ENCODE data around the gene C10orf105.

The C10orf105 gene

DNA sequence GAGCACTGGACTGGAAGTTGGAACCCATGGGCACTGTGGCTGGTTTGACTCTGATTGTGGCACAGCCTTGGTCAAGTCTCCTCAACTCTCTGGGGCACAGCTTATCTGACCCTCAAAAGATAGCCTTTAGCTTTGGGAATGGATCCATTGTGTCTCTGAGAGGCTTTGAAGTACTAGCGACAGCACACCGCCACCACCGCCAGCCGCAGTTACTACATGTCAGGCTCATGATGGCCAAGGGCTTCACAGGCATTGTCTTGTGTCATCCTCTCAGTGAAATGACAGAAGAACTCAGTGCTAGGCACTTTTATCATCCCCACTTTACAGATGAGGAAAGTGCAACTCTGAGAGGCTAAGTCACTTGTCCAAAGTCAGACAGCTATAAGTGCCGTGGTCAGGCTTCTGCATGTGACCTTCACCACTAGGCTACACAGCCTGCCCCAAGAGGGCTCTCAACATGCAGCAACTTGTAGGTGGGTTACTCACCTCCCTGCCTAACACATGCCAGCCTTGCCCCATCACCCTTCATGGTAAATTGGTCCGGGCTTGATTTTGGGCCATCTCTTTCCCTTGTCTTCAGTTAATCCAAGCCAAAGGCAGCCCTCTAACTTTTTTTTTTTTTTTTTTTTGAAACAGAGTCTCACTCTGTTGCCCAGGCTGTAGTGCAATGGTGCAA lies 44.1 kb downstream of the C10orf105 start:
- no peak for DNase-seq (ENCODE audit: low read depth)

DNA sequence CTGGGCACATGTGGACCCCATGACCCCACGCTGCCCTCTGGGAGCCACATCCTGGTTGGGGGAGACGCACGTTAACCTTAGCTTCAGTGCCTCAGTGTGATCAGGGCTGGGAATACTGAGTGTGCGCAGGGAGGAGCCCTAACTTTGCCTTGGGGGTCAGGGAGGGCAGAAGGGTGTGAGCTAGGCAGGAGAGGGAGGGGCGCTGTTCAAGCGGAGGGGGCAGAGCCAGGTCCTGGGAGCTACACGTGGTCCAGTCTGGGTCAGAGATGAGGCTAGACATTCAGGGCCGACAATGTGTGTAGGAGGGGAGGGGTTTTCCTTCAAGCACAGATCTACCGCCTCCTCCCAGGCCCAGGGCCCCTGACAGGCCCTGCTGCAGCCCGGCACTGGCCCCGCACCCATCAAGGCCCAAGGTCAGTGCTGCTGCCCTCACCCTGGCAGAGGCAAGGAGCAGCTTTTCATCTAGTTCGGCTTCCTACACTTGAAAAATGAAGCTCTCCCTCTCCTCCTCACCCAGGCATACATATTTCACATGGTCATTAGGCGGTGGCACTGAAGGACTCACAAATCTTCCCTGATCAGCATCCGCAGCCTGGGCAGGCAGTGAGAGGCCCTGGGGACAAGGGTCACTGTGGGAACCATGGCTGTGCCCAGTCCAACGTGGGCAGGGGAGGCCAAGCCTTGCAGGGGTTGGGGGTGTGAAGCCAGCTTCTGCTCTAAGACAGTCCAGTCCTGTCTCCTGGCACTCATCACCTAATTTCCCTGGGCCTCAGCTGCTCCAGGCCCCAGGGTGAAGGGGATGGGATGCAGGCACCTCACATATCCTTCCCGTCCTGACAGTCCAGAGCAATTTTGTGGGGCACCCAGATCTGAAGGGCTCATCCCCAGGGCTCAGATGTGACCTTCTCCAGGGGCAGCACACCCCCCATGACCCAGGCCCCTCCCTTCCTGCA lies 47.3 kb downstream of the C10orf105 start:
- DNase-seq (ENCODE audit: low read depth), result no peak

DNA sequence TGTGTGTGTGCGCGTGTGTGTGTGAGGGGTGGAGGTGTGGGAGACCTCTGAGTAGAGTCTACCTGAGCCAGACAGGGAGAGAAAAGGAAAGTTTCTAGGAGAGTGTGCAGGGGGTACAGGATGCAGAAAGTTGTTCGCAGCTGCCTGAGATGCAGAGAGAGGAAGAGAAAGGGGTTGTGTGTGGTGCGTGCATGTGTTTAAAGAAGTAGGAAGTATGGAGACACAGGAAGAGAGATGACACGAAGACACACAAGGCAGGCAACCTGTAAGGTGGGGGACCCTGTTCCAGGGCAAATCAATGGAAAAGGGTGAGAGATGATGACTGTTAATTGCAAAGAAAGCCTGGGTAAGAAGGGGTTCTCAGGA lies 52.2 kb downstream of the C10orf105 start:
- DNase-seq (ENCODE audit: low read depth), result no peak

DNA sequence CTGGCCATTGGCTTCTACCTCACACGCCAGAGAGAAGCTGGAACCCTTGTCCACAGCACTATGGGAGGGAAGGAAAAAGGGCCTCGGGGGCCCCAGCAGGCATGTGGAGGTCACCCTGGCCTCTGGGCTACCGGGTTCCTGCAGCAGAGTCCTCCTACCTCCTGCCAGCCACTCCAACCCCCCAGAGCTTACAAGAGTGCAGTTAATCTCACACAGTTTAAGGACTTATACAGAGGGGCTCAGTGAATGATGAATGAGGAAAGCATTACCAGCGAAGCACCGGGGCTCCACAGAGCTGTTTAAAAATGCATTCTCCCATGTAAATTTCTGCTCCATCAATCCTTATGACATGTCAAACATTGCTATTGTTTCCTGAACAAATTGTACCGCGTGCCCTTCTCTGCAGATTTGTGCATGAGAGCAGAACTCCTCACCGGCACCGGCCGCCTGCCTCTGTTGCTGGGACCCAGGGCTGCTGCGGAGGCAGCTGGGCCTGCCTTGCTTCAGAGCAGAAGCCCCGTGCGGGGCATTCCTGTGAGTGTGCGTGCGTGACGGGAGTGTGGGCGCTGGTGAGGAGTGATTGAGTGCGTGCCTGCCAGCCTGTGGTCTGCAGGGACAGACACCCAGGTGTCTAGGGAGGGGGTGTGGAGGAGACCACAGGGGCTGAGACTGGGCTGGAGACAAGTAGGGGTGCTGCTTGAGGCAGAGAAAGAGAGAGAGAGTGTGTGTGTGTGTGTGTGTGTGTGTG lies 52.8 kb downstream of the C10orf105 start:
- DNase-seq (ENCODE audit: low read depth), result no peak

DNA sequence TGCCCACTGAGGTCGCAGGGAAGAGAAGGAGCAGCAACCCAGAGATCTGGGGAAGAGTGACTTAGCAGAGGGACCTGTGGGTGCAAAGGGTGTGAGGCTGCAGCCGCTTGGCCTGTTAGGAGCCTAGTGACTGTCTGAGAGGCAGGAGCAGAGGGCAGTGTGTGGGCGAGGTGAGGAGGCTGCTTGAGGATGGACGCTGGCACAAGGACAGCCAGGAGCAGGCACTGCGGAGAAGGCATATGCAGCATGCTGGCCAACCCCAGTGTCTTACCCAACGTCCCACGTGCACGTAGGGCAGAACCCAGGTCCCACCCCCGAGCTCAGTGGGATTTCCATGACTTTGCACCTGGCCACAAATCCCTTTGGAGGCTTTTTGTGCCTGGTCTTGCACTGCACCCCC lies 54.1 kb downstream of the C10orf105 start:
- no peak for DNase-seq (ENCODE audit: low read depth)

DNA sequence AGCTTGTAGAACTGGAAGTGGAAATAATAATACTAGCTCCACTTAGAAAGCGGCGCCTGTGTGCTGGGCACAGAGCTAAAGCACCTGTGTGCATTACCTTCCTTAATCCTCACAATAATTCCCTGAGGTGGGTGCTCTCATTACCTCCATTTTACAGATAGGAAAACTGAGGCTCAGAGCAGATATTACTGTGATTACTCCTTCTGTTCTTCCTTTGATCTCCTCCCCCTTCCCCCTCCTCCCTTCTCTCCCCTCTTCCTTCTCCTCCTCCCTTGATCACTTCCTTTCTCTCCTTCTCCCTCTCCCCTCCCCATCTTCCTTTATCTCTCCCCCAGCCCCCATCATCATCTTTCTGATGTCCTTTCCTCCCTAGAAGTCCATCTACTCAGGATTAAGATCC lies 55.0 kb downstream of the C10orf105 start:
- no peak for DNase-seq (ENCODE audit: low read depth)

DNA sequence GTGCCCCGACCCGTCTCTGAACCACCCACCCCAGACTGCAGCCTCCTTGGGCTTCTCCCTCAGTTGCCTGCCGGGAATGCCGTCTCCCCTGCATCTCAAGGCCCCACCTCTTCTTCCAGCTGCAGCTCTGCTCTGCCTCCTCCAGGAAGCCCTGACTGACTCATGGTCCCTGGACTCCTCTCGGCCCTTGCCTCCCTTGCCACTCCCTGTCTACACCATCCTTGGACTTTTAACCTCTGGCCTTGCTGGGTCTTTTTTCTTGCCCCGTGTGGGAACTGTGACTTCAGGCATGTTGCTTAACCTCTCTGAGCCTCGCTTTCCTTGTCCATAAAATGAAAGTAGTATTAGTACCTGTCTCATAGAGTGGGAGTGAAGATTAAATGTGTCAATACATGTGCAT lies 56.3 kb downstream of the C10orf105 start:
- DNase-seq (ENCODE audit: low read depth), result no peak

DNA sequence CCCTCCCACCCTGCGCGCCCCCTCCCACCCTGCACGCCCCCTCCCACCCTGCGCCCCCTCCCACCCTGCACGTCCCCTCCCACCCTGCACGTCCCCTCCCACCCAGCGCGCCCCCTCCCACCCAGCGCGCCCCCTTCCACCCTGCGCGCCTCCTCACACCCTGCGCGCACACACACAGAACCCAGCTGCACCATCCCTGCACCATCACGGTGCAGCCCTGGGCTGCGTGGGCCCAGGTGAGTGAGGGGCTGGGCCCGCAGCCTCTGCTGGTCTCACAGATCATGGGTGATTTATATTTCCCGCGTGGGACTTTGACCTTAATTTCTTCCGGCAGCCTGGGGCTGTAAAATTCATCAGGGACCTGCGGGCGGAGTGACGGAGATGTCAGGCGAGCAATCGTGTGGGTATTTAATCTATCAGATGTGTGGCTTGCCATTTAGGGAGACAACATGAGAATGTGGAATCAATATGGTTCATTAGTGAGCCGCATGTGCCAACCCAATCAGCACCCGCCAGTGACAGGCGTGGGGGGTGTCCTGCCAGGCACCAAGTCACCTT lies 57.7 kb downstream of the C10orf105 start:
- DNase-seq (ENCODE audit: low read depth), result no peak

Data from stromal cell of bone marrow (primary cell).